Measurements from ENCODE around the gene SLC30A9. TPM values are rescaled to one million over a fixed set of nuclear protein-coding genes. Genes with fewer than 3 reads are reported as not detected.

Gene SLC30A9
- total and polyA plus RNA-seq, 2 donors from 2014 or later, result 52.3 to 70.8 TPM

DNA sequence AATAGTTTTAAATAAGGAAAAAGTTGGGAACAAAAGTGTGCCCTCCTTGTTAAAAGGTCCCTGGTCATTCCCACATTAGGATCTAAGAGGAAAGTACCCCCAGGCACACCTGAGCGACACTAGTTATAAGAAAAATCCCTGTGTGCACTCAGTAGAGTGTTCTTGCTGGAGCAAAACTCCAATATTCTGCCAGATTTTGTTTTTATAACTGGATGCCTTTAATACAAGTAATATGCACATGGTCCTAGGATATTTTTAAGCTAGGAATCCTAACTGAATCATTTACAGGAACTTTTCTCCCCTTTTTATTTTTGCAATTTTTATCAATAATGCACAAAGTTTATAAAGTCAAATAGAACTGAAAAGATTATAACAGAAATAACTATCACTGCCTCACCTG is 93.5 kb downstream of the SLC30A9 start:
- FAIRE-seq (no peak), DNase-seq (no peak)
- Histone ChIP-seq H3K4me1 (ENCODE audit: control insufficient read depth in 2 of 3, insufficient read depth in 2 of 3, low read depth in 1 of 3, low read length in 3 of 3) (no peaks in the 10 kb centered on the region), H3K4me3 (ENCODE audit: low read length in 3 of 3) (no peak overlapping the region), H3K27ac (ENCODE audit: low read depth in 2 of 2, low read length in 2 of 2) (no peak overlapping the region), H3K27me3 (ENCODE audit: control insufficient read depth, insufficient read depth, low read length) (no peaks in the 10 kb centered on the region), H3K36me3 (ENCODE audit: control insufficient read depth in 2 of 3, insufficient read depth in 3 of 3, low read length in 3 of 3) (peaks cover 0 to 11% (median 8%) of the 10 kb centered on the region in 3 donors), H3K9ac (ENCODE audit: low read length in 3 of 3) (no peak overlapping the region), H3K9me3 (ENCODE audit: control insufficient read depth in 2 of 3, insufficient read depth in 1 of 3, low read length in 3 of 3) (no peaks in the 10 kb centered on the region)
- intact Hi-C loops (cut with DNase I), result no loop called here
- TF ChIP-seq, protein P1, sequence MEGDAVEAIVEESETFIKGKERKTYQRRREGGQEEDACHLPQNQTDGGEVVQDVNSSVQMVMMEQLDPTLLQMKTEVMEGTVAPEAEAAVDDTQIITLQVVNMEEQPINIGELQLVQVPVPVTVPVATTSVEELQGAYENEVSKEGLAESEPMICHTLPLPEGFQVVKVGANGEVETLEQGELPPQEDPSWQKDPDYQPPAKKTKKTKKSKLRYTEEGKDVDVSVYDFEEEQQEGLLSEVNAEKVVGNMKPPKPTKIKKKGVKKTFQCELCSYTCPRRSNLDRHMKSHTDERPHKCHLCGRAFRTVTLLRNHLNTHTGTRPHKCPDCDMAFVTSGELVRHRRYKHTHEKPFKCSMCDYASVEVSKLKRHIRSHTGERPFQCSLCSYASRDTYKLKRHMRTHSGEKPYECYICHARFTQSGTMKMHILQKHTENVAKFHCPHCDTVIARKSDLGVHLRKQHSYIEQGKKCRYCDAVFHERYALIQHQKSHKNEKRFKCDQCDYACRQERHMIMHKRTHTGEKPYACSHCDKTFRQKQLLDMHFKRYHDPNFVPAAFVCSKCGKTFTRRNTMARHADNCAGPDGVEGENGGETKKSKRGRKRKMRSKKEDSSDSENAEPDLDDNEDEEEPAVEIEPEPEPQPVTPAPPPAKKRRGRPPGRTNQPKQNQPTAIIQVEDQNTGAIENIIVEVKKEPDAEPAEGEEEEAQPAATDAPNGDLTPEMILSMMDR (IDR thresholded peaks at IDR 0.05; ENCODE audit: borderline replicate concordance, extremely low read depth, insufficient read depth), result no peak

DNA sequence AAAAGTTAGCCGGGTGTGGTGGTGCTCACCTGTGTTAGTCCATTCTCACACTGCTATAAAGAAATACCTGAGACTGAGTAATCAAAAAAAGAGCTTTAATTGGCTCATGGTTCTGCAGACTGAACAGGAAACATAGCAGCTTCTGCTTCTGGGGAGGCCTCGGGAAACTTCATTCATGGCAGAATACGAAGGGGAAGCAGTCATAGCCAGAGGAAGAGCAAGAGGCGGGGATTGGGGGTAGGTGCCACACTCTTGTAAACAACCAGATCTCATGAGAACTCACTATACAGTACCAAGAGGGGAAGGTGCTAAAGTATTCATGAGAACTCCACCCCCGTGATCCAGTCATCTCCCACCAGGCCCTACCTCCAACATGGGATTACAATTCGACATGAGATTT is 98.1 kb downstream of the SLC30A9 start:
- FAIRE-seq (no peak), DNase-seq (no peak)
- TF ChIP-seq, protein P1 (IDR thresholded peaks at IDR 0.05; ENCODE audit: borderline replicate concordance, extremely low read depth, insufficient read depth), result no peak
- Histone ChIP-seq H3K27ac (ENCODE audit: low read depth in 2 of 2, low read length in 2 of 2) (no peak overlapping the region), H3K9ac (ENCODE audit: low read length in 3 of 3) (no peak overlapping the region), H3K4me3 (ENCODE audit: low read length in 3 of 3) (no peak overlapping the region), H3K36me3 (ENCODE audit: control insufficient read depth in 2 of 3, insufficient read depth in 3 of 3, low read length in 3 of 3) (peaks cover 0 to 5% (median 3%) of the 10 kb centered on the region in 3 donors), H3K4me1 (ENCODE audit: control insufficient read depth in 2 of 3, insufficient read depth in 2 of 3, low read depth in 1 of 3, low read length in 3 of 3) (no peaks in the 10 kb centered on the region), H3K9me3 (ENCODE audit: control insufficient read depth in 2 of 3, insufficient read depth in 1 of 3, low read length in 3 of 3) (no peaks in the 10 kb centered on the region), H3K27me3 (ENCODE audit: control insufficient read depth, insufficient read depth, low read length) (no peaks in the 10 kb centered on the region)
- intact Hi-C loops (cut with DNase I), result no loop called here

DNA sequence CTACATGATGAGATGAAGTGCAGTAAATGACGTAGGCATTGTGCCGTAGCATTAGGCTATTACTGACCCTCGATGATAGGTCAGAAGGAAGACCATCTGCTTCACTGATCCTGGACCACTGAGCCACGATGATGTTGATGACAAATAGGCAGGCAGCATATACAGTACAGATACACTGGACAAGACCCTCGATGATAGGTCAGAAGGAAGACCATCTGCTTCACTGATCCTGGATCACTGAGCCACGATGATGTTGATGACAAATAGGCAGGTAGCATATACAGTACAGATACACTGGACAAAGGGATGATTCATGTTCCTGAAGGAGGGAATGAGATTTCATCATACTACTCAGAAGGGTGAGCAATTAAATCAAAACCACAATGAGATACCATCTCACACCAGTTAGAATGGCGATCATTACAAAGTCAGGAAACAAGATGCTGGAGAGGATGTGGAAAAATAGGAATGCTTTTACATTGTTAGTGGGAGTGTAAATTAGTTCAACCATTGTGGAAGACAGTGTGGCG is 111.2 kb downstream of the SLC30A9 start:
- Histone ChIP-seq H3K9me3 (ENCODE audit: control insufficient read depth in 2 of 3, insufficient read depth in 1 of 3, low read length in 3 of 3) (no peaks in the 10 kb centered on the region), H3K4me1 (ENCODE audit: control insufficient read depth in 2 of 3, insufficient read depth in 2 of 3, low read depth in 1 of 3, low read length in 3 of 3) (no peaks in the 10 kb centered on the region), H3K36me3 (ENCODE audit: control insufficient read depth in 2 of 3, insufficient read depth in 3 of 3, low read length in 3 of 3) (no peaks in the 10 kb centered on the region), H3K27me3 (ENCODE audit: control insufficient read depth, insufficient read depth, low read length) (no peaks in the 10 kb centered on the region), H3K9ac (ENCODE audit: low read length in 3 of 3) (no peak overlapping the region), H3K4me3 (ENCODE audit: low read length in 3 of 3) (no peak overlapping the region), H3K27ac (ENCODE audit: low read depth in 2 of 2, low read length in 2 of 2) (no peak overlapping the region)
- FAIRE-seq (no peak), DNase-seq (no peak)
- intact Hi-C loops (cut with DNase I), result no loop called here
- TF ChIP-seq, protein P1 (IDR thresholded peaks at IDR 0.05; ENCODE audit: borderline replicate concordance, extremely low read depth, insufficient read depth), result no peak

DNA sequence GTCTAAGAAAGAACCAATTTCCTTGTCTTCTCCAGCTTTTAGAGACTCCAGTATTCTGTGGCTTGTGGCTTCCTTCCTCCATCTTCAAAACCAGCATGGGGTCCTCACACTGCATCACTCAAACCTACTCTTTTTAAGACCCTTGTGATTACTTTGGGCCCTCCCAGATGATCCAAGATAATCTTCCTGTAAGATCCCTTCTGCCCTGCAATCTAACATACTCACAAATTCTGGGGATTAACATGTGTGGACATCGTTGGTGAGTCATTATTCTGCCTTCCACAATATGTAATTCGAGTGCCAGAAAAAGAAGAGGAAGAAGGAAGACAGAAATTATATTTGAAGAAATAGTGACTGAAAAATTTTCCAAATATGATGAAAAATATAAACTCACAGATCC is 114.2 kb downstream of the SLC30A9 start:
- TF ChIP-seq, protein P1 (IDR thresholded peaks at IDR 0.05; ENCODE audit: borderline replicate concordance, extremely low read depth, insufficient read depth), result no peak
- intact Hi-C loops (cut with DNase I), result no loop called here
- H3K27me3 ChIP-seq (ENCODE audit: control insufficient read depth, insufficient read depth, low read length), result no peaks in the 10 kb centered on the region
- no peak for FAIRE-seq
- H3K4me1 ChIP-seq (ENCODE audit: control insufficient read depth in 2 of 3, insufficient read depth in 2 of 3, low read depth in 1 of 3, low read length in 3 of 3), result no peaks in the 10 kb centered on the region
- no peak overlapping the region for H3K9ac ChIP-seq (ENCODE audit: low read length in 3 of 3)
- no peaks in the 10 kb centered on the region for H3K36me3 ChIP-seq (ENCODE audit: control insufficient read depth in 2 of 3, insufficient read depth in 3 of 3, low read length in 3 of 3)
- no peak for DNase-seq
- no peak overlapping the region for H3K4me3 ChIP-seq (ENCODE audit: low read length in 3 of 3)
- H3K9me3 ChIP-seq (ENCODE audit: control insufficient read depth in 2 of 3, insufficient read depth in 1 of 3, low read length in 3 of 3), result no peaks in the 10 kb centered on the region
- H3K27ac ChIP-seq (ENCODE audit: low read depth in 2 of 2, low read length in 2 of 2), result no peak overlapping the region

Data from kidney (tissue), 14 donors.